ENCODE data around the gene KCNH6.
A peak's percentile ranks its signal among the peaks of the same experiment; 100 is the strongest.

The KCNH6 gene

DNA sequence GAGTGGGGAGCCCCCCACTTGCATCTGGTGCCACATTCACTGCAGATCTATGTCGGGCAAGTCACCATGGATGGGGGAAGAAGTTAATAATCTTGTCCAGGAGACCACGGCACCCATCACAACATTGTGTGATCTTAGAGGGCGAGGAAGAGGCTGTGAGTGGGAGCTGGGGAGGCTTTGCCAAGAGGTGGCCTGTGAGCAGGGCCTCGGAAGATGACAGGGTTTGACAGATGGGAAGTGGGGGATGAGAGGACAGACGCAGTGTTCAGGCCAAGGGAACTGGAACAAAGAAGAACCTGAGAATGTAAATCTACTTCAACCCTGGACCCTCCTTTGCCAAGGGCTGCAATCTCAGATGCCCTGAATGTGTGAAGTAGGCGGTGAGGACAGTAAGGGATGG lies 33.9 kb upstream of the KCNH6 start:
- DNase-seq = no peak

DNA sequence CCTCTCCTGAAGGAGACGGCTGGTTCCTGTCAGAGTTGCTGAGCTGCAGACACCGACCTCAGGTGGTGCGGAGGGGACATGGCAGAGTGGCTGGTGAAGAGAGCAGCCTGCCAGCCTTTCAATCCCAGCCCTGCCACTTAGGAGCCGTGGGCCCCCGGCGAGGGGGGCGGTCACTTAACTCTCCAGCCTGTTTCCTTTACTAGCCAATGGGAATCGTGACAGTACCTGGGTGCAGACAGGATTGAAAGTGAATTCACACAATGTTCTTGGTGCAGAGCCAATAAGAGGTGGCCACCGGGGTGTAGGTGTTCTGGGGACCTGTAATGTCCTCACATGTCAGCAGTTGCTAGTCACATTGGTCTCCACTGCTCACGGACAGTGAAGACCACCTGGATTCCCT lies 32.8 kb upstream of the KCNH6 start:
- no peak for DNase-seq

DNA sequence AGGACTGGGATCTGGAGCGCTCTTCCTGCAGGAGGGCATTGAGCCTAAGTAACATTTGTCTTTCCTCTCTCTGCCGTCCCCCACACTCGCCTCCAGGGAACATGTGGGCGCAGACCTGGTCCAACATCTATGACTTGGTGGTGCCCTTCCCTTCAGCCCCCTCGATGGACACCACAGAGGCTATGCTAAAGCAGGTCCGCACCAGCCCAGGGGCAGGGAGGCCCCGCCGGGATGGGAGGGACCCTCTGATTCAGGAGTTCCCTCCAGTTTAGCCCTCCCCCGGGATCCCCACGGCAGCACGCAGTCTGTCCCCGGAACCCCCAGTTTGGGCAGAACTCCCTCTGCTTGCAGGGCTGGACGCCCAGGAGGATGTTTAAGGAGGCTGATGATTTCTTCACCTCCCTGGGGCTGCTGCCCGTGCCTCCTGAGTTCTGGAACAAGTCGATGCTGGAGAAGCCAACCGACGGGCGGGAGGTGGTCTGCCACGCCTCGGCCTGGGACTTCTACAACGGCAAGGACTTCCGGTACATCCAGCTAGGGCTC lies 32.2 kb upstream of the KCNH6 start:
- no peak for DNase-seq

GRCh38 chr17:63491413-63491812 lies 31.7 kb upstream of the KCNH6 start:
- DNase-seq = no peak

- DNase-seq = peak; percentile 81
Measured at GRCh38 chr17:63491977-63492618, 31.1 kb upstream of the KCNH6 start.

GRCh38 chr17:63492940-63493339 lies 30.2 kb upstream of the KCNH6 start:
- DNase-seq = no peak

- DNase-seq = no peak
Measured at GRCh38 chr17:63493411-63493810, 29.7 kb upstream of the KCNH6 start.

- no peak for DNase-seq
Measured at GRCh38 chr17:63494300-63494928, 28.7 kb upstream of the KCNH6 start.

GRCh38 chr17:63495491-63495890 lies 27.7 kb upstream of the KCNH6 start:
- DNase-seq = no peak

DNA sequence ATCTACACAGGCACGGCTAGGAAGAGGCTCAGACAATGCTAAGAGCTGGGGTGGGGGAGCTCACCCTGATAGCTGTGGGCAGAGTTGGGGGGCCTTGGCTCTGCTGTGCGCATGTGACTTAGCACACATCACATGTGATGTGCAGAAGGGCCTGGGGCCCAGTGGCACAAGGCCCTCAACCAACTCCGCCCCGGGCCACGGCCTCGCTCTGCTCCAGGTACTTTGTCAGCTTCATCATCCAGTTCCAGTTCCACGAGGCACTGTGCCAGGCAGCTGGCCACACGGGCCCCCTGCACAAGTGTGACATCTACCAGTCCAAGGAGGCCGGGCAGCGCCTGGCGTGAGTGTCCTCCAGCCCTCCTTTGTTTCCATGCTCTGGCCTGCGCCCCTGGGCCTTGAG lies 27.0 kb upstream of the KCNH6 start:
- no peak for DNase-seq

DNA sequence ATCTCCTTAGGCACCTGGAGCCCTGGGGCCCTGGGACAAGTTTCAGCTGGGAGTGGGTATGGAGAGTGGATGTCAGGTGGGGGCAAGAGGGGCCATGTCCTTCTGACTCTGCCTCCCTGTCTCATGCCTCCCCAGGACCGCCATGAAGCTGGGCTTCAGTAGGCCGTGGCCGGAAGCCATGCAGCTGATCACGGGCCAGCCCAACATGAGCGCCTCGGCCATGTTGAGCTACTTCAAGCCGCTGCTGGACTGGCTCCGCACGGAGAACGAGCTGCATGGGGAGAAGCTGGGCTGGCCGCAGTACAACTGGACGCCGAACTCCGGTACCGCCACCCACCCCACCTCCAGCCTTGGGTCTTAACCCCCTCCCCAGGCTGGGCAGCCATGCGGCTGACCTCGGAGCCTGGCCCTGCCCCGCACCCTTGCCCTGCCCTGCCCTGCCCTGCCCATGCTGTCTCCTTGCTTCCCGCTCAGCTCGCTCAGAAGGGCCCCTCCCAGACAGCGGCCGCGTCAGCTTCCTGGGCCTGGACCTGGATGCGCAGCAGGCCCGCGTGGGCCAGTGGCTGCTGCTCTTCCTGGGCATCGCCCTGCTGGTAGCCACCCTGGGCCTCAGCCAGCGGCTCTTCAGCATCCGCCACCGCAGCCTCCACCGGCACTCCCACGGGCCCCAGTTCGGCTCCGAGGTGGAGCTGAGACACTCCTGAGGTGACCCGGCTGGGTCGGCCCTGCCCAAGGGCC lies 26.3 kb upstream of the KCNH6 start:
- DNase-seq = no peak

DNA sequence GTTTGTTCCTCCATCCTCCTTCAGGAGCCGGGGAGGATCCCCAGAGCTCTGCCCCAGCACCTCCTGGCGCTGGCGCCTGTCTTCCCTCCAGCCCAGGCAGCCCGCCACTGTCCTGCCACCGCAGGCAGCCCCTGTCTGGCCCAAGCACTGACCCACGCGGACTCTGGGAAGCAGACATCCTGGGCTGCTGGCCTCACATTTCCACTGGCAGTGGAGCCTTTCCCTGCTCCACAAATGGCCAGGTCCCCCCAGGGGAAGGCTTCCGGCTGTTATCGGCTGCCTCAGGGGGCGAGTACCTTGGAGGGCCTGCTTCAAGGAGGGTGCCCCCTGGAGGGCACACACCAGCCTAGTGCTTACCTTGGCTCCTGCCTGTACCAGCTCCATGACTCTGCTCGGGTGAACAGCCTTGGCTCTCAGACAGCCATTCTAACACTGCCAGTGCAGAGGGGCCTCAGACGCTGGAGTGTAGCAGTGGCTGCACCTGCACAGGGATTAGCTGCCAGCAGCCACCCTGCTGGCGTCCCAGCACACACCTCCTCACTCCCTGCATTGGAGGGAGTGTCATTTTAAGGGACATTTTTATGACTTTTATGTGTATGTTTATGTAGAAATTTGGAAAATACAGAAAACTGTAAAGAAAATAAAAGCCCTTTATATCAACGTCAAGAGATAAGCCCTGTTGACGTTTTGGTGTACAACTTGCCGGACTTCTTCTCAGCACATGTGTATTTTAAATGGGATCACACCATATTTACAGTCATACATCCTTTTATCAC lies 25.3 kb upstream of the KCNH6 start:
- DNase-seq = peak; percentile 77

GRCh38 chr17:63498626-63499195 lies 24.4 kb upstream of the KCNH6 start:
- no peak for DNase-seq

DNA sequence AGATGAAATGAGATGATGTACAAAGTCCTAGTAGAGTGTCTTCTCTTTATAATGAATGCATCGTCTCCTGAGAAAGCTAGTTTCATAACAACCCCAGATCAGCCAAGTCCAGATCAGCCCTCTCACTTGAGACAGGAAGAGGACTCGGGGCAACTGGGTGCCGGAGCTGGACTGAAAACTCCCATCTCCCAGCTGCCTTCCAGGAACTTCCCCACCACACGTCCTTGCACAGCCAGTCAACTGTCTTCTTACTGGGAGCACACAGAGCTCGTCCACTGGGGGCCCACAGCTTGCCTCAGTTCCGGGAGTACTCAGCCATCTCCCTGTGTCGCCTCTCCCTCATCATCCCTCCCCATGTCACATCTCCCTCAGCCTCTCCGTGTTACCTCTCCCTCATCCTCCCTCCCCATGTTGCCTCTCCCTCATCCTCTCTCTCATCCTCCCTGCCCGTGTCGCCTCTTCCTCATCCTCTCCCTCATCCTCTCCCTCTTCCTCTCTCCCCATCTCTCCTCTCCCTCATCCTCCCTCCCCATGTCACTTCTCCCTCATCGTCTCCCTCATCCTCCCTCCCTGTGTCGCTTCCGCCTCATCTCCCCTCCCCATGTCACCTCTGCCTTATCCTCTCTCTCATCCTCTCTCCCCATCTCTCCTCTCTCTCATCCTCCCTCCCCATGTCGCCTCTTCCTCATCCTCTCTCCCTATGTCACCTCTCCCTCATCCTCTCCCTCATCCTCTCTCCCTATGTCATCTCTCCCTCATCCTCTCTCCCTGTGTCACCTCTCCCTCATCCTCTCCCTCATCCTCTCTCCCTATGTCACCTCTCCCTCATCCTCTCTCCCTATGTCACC lies 22.4 kb upstream of the KCNH6 start:
- DNase-seq = no peak

DNA sequence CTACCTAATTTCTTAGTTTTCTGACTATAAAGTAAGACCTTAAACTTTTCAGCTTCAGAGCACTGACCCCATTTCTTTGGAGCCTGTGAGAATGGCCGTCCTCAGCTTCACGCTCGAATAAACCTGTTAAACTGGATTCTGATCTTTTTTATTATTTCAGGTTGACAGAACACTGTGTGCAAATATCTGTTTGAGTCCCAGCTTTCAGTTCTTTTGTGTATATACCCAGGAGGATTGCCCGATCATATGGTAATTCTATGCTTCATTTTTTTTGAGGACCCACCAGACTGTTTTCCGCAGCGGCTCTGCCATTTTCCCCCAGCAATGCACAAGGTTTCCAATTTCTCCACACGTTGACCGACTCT lies 19.8 kb upstream of the KCNH6 start:
- peak; percentile 94 for DNase-seq

- no peak for DNase-seq
Measured at GRCh38 chr17:63504261-63504660, 18.9 kb upstream of the KCNH6 start.

DNA sequence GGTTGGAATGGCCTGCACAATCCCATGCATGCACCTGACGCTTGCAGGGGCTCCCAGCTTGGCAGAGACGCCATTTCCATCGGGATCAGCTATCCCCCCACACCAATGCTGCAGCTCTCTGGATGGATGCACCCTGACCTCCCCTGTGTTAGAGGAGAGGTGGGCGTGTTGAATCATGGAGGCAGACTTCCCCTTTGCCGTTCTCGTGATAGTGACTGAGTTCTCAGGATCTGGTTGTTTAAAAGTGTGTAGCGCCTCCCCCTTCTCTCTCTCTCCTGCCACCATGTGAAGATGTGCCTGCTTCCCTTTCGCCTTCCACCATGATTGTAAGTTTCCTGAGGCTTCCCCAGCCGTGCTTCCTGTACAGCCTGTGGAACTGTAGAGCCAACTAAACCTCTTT lies 17.8 kb upstream of the KCNH6 start:
- no peak for DNase-seq

DNA sequence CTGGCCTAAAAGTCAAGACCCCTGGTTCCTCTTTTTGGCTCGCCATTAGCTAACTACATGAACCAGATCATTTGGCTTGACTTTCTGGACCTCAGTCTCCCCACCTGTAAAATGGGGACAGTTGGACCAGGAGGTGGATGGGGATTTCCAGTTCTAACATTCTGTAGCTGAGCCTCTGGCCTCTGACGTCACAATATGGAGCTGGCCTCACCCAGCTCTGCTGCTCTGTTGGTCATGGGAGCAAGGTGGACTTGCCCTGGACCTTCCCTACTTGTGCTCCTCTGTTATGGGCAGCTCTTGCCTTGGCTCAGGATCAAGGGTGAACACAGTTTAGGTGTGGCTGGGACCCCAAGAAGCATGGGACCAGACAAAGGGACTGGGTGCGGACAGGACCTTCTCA lies 16.5 kb upstream of the KCNH6 start:
- DNase-seq = no peak

- DNase-seq = no peak
Measured at GRCh38 chr17:63511331-63511730, 11.8 kb upstream of the KCNH6 start.

DNA sequence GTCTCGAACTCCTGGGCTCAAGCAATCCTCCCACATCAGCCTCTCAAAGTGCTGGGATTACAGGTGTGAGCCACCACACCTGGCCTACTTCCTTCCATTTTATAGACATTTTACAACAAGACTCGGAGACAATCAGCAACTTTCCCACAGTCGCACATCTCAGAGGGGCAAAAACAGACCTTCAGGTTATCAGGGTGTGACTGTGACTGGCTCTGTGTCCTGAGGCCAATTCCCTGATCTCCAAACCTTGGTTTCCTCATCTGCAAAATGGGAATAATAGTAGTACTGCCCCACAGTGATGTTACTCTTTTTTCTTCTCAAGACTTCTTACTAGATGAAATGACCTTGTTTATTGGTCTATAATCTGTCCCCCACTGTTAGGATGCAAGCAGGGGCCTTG lies 10.8 kb upstream of the KCNH6 start:
- DNase-seq = no peak

DNA sequence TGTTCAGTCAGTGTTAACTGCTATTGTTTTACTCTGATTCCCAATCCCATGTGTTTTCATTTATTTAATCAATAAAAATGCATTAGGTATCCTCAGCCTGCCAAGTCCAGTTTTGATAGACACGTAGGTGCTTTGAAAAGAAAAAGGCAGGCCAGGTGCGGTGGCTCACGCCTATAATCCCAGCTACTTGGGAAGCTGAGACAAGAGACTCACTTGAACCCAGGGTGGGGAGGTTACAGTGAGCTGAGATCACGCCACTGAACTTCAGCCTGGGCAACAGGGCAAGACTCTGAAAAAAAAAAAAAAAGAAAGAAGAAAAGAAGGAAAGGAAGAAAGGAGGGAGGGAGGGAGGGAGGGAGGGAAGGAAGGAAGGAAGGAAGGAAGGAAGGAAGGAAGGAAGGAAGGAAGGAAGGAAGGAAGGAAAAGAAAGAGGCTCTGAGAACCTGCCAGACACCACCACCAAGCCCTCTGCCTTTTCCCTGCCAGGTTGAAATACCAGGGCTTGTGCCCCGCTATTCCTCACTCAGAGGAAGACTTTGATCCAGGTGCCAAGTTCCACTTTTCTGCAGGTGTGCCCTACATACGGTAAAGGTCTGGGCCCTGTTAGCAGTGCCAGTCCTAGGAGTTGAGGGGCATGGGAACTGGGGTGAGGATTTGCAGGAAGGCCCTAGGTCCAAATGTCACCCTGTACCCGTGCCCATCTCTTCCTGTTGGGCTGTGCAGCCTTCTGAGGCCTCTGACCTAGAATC lies 10.1 kb upstream of the KCNH6 start:
- no peak for DNase-seq
